HUES64 (cell line): ENCODE results near the gene ZNF274. TPM values are rescaled to one million over a fixed set of nuclear protein-coding genes. Genes with fewer than 3 reads are reported as not detected.
"Not testable (repeated sequence)": the region's sequence is repeated elsewhere in the genome, so short reads cannot be mapped to it uniquely, and the experiment has no call there.

Experiments used
- H3K27ac ChIP-seq: 2 replicates; pipeline ENCODE4 v1.7.0; 2013; ENCODE audit warnings: low read depth, low read length, inconsistent platforms
- H3K27me3 ChIP-seq: 2 replicates; pipeline ENCODE4 v1.6.1; 2013; ENCODE audit warnings: mild to moderate bottlenecking, low read length; ENCODE audit not compliant: insufficient read depth
- H3K36me3 ChIP-seq: 2 replicates; pipeline ENCODE4 v1.6.1; 2013; ENCODE audit warnings: mild to moderate bottlenecking, low read length; ENCODE audit not compliant: insufficient read depth
- H3K4me1 ChIP-seq: 2 replicates; pipeline ENCODE4 v1.6.1; 2013; ENCODE audit warnings: mild to moderate bottlenecking, low read length, moderate library complexity; ENCODE audit not compliant: insufficient read depth
- H3K4me3 ChIP-seq: 2 replicates; pipeline ENCODE4 v1.5.1; 2013; ENCODE audit warnings: mild to moderate bottlenecking, low read length, moderate library complexity
- H3K9ac ChIP-seq: 2 replicates; pipeline ENCODE4 v1.6.1; 2013; ENCODE audit warnings: mild to moderate bottlenecking, low read depth, low read length
- H3K9me3 ChIP-seq: 2 replicates; pipeline ENCODE4 v1.6.1; 2013; ENCODE audit warnings: low read depth, low read length; ENCODE audit not compliant: insufficient read depth
- WGBS: fragments of 150-250, 120-280 bp; methylation state at CpG from one replicate; pipeline ENCODE4 v1.1.7; 2013; ENCODE audit warnings: missing lambda C conversion rate; 5-methylcytosine and 5-hydroxymethylcytosine counted together
- polyA plus RNA-seq, 2 experiments: library from polyadenylated mRNA; stranded (reverse); fragments of 50-300 nt; gene quantifications; one replicate each; pipeline ENCODE4 v1.2.3, GENCODE V29; 2013

Gene ZNF274
- 13.5 TPM for polyA plus RNA-seq (2013, experiment 1 of 2)
- 15.8 TPM for polyA plus RNA-seq (2013, experiment 2 of 2)

DNA sequence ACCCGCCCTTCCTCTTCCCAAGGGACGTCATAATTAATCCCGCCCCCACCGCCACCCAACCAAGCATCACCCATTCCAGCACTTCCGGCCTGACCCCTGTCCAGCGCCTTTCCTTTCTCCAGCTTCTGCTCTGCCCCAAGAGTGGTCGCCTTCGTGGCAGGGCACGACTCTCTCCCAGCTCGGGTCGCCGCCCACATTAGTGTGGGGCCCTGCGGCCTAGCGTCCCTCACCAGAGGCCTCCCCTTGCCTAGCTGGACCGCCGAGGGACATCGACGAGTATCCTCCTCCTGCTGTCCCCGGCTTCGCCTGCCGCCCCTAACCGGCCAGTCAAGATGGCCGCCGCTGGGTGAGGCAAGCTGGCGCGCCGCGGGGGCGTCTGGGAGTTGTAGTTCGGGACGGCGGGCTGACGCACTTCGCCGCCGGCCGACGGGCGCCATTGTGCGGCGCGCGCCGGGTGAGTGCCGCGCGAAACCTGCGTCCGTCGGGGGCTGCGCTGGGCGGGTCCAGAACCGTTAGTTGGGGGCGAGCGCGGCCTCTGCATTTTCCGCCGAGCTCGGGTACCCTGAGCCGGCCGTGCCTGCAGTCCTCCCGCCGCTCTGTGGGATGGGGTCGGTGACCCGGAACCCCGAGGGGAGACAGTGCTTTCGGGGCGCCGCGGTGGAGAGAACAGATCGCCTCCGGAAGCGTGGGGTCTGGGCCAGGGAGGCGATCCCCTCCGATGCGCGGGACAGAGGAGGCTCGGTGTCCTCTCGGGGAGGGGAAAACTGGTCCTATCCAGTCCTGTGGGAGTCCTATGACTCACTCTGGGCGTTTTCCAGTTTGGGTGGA is at the start of gene ZNF274:
Gene ZNF274, plus strand, starts transcription at position 73 of the 828 bp plus-strand sequence. CDS start 905 bp downstream, outside the sequence.
- Histone ChIP-seq H3K27me3 (no peaks in the 10 kb centered on the region), H3K27ac (peak within 1 kb of the TSS; percentile 91), H3K9ac (peak within 1 kb of the TSS; percentile 90), H3K9me3 (peaks cover 63% of the 10 kb centered on the region; the same call in 1 of the 2 replicates), H3K36me3 (peaks cover 34% of the 10 kb centered on the region), H3K4me1 (no peaks in the 10 kb centered on the region), H3K4me3 (peak within 1 kb of the TSS; percentile 75)
- under 1% methylated on average over 80 of the region's 80 CpGs for WGBS

GRCh38 chr19:58134244-58134643 is 48.6 kb upstream of the ZNF274 start:
- H3K36me3 ChIP-seq, result peaks cover 72% of the 10 kb centered on the region

GRCh38 chr19:58145849-58146248 is 37.0 kb upstream of the ZNF274 start:
- H3K36me3 ChIP-seq, result peaks cover 21% of the 10 kb centered on the region
- H3K4me3 ChIP-seq, result no peak overlapping the region; the same call in 1 of the 2 replicates
- H3K9ac ChIP-seq, result no peak overlapping the region
- no peak overlapping the region for H3K27ac ChIP-seq
- no peaks in the 10 kb centered on the region for H3K4me1 ChIP-seq
- H3K9me3 ChIP-seq, result peaks cover 56% of the 10 kb centered on the region
- 94% methylated on average over 3 of the region's 3 CpGs for WGBS
- no peaks in the 10 kb centered on the region for H3K27me3 ChIP-seq

More at GRCh38 chr19:58134244-58134643, 48.6 kb upstream of the ZNF274 start:
- Histone ChIP-seq H3K4me3 (no peak overlapping the region), H3K9ac (no peak overlapping the region), H3K4me1 (no peaks in the 10 kb centered on the region), H3K27me3 (no peaks in the 10 kb centered on the region), H3K27ac (no peak overlapping the region), H3K9me3 (peaks cover 94% of the 10 kb centered on the region)
- no CpG with 5 or more reads among the region's 1 CpG for WGBS

- WGBS, result 94% methylated on average over 19 of the region's 28 CpGs
- not testable (repeated sequence) for H3K4me3 ChIP-seq, H3K27ac ChIP-seq, H3K27me3 ChIP-seq, H3K4me1 ChIP-seq, H3K36me3 ChIP-seq, H3K9ac ChIP-seq
- peaks cover 42% of the 10 kb centered on the region for H3K9me3 ChIP-seq
These were observed 35.4 kb upstream of the ZNF274 start for GRCh38 chr19:58147475-58147874.

- Histone ChIP-seq H3K4me3 (peak within 1 kb of the TSS; percentile 97), H3K9me3 (peaks cover 26% of the 10 kb centered on the region), H3K27me3 (no peaks in the 10 kb centered on the region), H3K4me1 (no peaks in the 10 kb centered on the region; the same call in 1 of the 2 replicates), H3K9ac (peak within 1 kb of the TSS; percentile 92), H3K36me3 (no peaks in the 10 kb centered on the region), H3K27ac (peak within 1 kb of the TSS; percentile 84)
- WGBS, result under 1% methylated on average over 62 of the region's 62 CpGs
These were observed 32.4 kb upstream of the ZNF274 start, which contains the start of gene ZNF329 for GRCh38 chr19:58150328-58150921. Gene ZNF329, minus strand, starts transcription at chr19:58150789. Its CDS starts 21,286 bp downstream, at chr19:58129503.

DNA sequence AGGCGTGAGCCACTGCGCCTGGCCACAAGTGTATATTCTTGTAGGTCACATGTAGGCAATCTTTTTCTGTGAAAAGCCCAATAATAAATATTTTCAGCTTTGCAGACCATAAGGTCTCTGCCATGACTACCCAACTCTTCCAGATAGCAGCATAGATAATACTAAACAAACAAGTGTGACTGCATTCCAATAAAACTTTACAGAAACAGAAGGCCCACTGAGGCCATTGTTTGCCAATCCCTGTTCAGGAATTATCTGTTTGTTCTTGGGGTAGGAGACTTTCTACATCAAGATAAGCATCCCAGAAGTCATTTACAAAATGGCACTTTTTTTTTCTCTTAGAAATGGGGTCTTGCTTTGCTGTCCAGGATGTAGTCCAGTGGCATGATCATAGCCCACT is 29.5 kb upstream of the ZNF274 start:
- Histone ChIP-seq H3K9ac (no peak overlapping the region), H3K36me3 (no peaks in the 10 kb centered on the region), H3K9me3 (peaks cover 15% of the 10 kb centered on the region), H3K27ac (no peak overlapping the region), H3K27me3 (no peaks in the 10 kb centered on the region), H3K4me1 (no peaks in the 10 kb centered on the region; the same call in 1 of the 2 replicates), H3K4me3 (0 out of 2 replicates have a peak overlapping the region, but pooled peaks have one; percentile 98)
- 100% methylated on average over 2 of the region's 2 CpGs for WGBS

- no peaks in the 10 kb centered on the region for H3K36me3 ChIP-seq
- no peaks in the 10 kb centered on the region for H3K27me3 ChIP-seq
- H3K9me3 ChIP-seq, result peaks cover 6% of the 10 kb centered on the region; the same call in 1 of the 2 replicates
- H3K4me3 ChIP-seq, result peak overlapping the region; percentile 98
- H3K4me1 ChIP-seq, result no peaks in the 10 kb centered on the region; the same call in 1 of the 2 replicates
- peak overlapping the region; percentile 76 for H3K27ac ChIP-seq
- peak overlapping the region; percentile 94 for H3K9ac ChIP-seq
- WGBS, result 23% methylated on average over 12 of the region's 12 CpGs
These were observed 28.6 kb upstream of the ZNF274 start for GRCh38 chr19:58154287-58154678.

GRCh38 chr19:58154679-58155648 is 27.9 kb upstream of the ZNF274 start:
- no peaks in the 10 kb centered on the region; the same call in 1 of the 2 replicates for H3K4me1 ChIP-seq
- H3K9me3 ChIP-seq, result no peaks in the 10 kb centered on the region
- WGBS, result 9% methylated on average over 83 of the region's 85 CpGs
- peak overlapping the region; percentile 94 for H3K9ac ChIP-seq
- H3K36me3 ChIP-seq, result no peaks in the 10 kb centered on the region
- H3K27me3 ChIP-seq, result no peaks in the 10 kb centered on the region
- peak overlapping the region; percentile 98 for H3K4me3 ChIP-seq
- peak overlapping the region; percentile 76 for H3K27ac ChIP-seq

DNA sequence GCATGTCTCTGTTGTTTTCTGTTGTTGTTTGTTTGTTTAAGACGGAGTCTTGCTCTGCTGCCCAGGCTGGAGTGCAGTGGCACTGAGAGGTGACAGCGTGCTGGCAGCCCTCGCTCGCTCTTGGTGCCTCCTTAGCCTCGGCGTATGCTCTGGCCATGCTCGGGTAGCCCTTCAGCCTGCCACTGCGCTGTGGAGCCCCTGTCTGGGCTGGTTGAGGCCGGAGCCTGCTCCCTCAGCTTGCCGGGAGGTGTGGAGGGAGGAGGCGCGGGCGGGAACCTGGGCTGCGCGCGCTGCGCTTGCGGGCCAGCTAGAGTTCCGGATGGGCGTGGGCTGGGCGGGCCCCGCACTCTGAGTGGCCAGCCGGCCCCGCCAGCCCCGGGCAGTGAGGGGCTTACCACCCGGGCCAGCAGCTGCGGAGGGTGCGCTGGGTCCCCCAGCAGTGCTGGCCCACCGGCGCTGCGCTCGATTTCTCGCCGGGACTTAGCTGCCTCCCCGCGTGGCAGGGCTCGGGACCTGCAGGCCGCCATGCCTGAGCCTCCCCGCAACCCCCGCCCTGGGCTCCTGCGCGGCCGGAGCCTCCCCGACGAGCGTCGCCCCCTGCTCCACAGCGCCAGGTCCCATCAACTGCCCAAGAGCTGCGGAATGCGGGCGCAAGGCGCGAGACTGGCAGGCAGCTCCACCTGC is 25.7 kb upstream of the ZNF274 start:
- Histone ChIP-seq H3K9me3 (peaks cover 11% of the 10 kb centered on the region; the same call in 1 of the 2 replicates), H3K9ac (no peak overlapping the region), H3K27ac (no peak overlapping the region), H3K27me3 (no peaks in the 10 kb centered on the region), H3K4me3 (no peak overlapping the region), H3K36me3 (no peaks in the 10 kb centered on the region), H3K4me1 (no peaks in the 10 kb centered on the region; the same call in 1 of the 2 replicates)
- WGBS, result 93% methylated on average over 53 of the region's 53 CpGs

DNA sequence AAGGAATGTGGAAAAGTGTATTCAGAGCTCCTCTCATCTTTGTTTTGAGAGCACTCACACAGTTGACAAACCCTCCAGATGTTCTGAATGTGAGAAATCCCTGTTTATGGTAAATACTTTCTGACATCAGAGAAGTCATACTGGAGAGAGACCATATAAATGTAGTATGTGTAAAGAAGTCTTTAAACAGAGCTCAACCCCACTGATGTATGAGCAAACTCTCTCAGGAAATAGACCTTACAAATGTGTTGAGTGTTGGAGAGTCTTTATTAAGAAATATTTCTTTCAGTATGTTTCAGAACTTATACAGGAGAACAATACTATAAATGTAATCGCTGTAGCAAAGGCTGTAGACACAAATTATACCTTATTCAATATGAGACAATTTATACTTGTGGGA is 16.6 kb upstream of the ZNF274 start:
- Histone ChIP-seq H3K4me3 (no peak overlapping the region), H3K9me3 (peaks cover 67% of the 10 kb centered on the region), H3K36me3 (no peaks in the 10 kb centered on the region), H3K27me3 (no peaks in the 10 kb centered on the region), H3K27ac (no peak overlapping the region), H3K4me1 (no peaks in the 10 kb centered on the region), H3K9ac (no peak overlapping the region)
- WGBS, result no CpG with 5 or more reads among the region's 1 CpG
